Esophagus squamous epithelium (tissue), 5 donors: Measurements from ENCODE around the gene MKRN3. TPM values are rescaled to one million over a fixed set of nuclear protein-coding genes. Genes with fewer than 3 reads are reported as not detected.
"Not testable (repeated sequence)": the region's sequence is repeated elsewhere in the genome, so short reads cannot be mapped to it uniquely, and the experiment has no call there.

Experiments
- DNase-seq: peaks from one replicate; lab custom pipeline; 2025; lab: John Stamatoyannopoulos, UW
- H3K27ac ChIP-seq, 4 donors: fragments of 200-600 bp; sonication (generic); one replicate each; pipeline ENCODE4 v1.5.1; 2016 to 2019; ENCODE audit warnings: mild to moderate bottlenecking in 1 of 4
- H3K27me3 ChIP-seq, 4 donors: fragments of 200-600 bp; sonication (generic); 1 replicate in 3 of 4; 2 replicates in 1 of 4; pipeline versions ENCODE4 v1.5.1 to v1.6.0; 2017 to 2021; ENCODE audit warnings: antibody characterized with exemption in 1 of 4
- H3K36me3 ChIP-seq, 3 donors: fragments of 200-600 bp; sonication (generic); one replicate each; pipeline ENCODE4 v1.5.1; 2016 to 2019
- H3K4me1 ChIP-seq, 3 donors: fragments of 200-600 bp; sonication (generic); one replicate each; pipeline ENCODE4 v1.5.1; 2017 to 2019
- H3K4me3 ChIP-seq, 4 donors: fragments of 200-600 bp; sonication (generic); 1 replicate in 3 of 4; 2 replicates in 1 of 4; pipeline ENCODE4 v1.5.1; 2016 to 2019; ENCODE audit warnings: mild to moderate bottlenecking in 2 of 4, moderate library complexity in 1 of 4
- H3K9me3 ChIP-seq, 3 donors: fragments of 200-600 bp; sonication (generic); one replicate each; pipeline ENCODE4 v1.5.1; 2016 to 2019
- CTCF ChIP-seq, 6 experiments: fragments of 450-650 bp in 4 of 6; fragments of 200-600 bp in 2 of 6; sonication (generic) in 2 of 6; IDR thresholded peaks; one replicate each; pipeline ENCODE4 v1.5.1; 2016 to 2019; ENCODE audit warnings: antibody characterized with exemption in 6 of 6, mild to moderate bottlenecking in 4 of 6, moderate library complexity in 4 of 6
- POLR2A ChIP-seq, 4 donors: fragments of 450-650 bp; IDR thresholded peaks; one replicate each; pipeline ENCODE4 v1.6.1; 2017; ENCODE audit warnings: antibody characterized with exemption in 4 of 4, mild to moderate bottlenecking in 4 of 4, moderate library complexity in 3 of 4
- WGBS, 2 donors: methylation state at CpG; one replicate each; pipeline ENCODE4 v1.1.5; 2018; 5-methylcytosine and 5-hydroxymethylcytosine counted together
- intact Hi-C: fragments of 100-400 bp; cut with DNase I; formaldehyde crosslinking; loops from one replicate; pipeline ENCODE4 v1.15.0; 2022
- total RNA-seq, 4 donors: library from RNA; depleted of rRNA; stranded (reverse); fragments of >200 nt; gene quantifications; one replicate each; pipeline ENCODE4 v1.1.0, GENCODE V29; 2016
- donor health status: DM: yes; HTN: yes; CAD: no.

The MKRN3 gene
- total RNA-seq, 4 donors from 2014 or later, result 2.2 to 6.7 (median 4.1) TPM

- H3K4me1 ChIP-seq, result no peaks in the 10 kb centered on the region
- H3K9me3 ChIP-seq, result no peaks in the 10 kb centered on the region
- H3K36me3 ChIP-seq, result no peaks in the 10 kb centered on the region
- WGBS, 2 donors, result 74 to 76% methylated on average over 7 of the region's 7 CpGs
- no peak overlapping the region for H3K4me3 ChIP-seq
- H3K27ac ChIP-seq, result no peak overlapping the region
- DNase-seq, result no peak
- TF ChIP-seq POLR2A (IDR thresholded peaks at IDR 0.05) (no peak), CTCF (IDR thresholded peaks at IDR 0.05) (no peak)
- no peaks in the 10 kb centered on the region for H3K27me3 ChIP-seq
- intact Hi-C loops, result no loop called here
These were observed 28.8 kb downstream of the MKRN3 start for GRCh38 chr15:23594252-23594770.

- intact Hi-C loops, result no loop called here
- Histone ChIP-seq H3K9me3 (no peaks in the 10 kb centered on the region), H3K36me3 (no peaks in the 10 kb centered on the region), H3K27me3 (no peaks in the 10 kb centered on the region), H3K4me3 (no peak overlapping the region), H3K4me1 (no peaks in the 10 kb centered on the region), H3K27ac (no peak overlapping the region)
- DNase-seq, result no peak
- 44 to 55% methylated on average over 2 of the region's 2 CpGs for WGBS, 2 donors
- TF ChIP-seq POLR2A (IDR thresholded peaks at IDR 0.05), result no peak
- no peak for TF ChIP-seq CTCF (IDR thresholded peaks at IDR 0.05)
These were observed 29.9 kb downstream of the MKRN3 start for GRCh38 chr15:23595368-23595767.

- Histone ChIP-seq H3K27ac (no peak overlapping the region), H3K9me3 (no peaks in the 10 kb centered on the region), H3K27me3 (no peaks in the 10 kb centered on the region), H3K4me1 (no peaks in the 10 kb centered on the region), H3K36me3 (no peaks in the 10 kb centered on the region), H3K4me3 (no peak overlapping the region)
- intact Hi-C loops, result no loop called here
- no peak for TF ChIP-seq POLR2A (IDR thresholded peaks at IDR 0.05)
- no peak for TF ChIP-seq CTCF (IDR thresholded peaks at IDR 0.05)
- DNase-seq, result no peak
- 69 to 79% methylated on average over 5 of the region's 5 CpGs for WGBS, 2 donors
These were observed 31.3 kb downstream of the MKRN3 start for GRCh38 chr15:23596736-23597135.

GRCh38 chr15:23597278-23597677 is 31.8 kb downstream of the MKRN3 start:
- H3K27ac ChIP-seq, H3K9me3 ChIP-seq, H3K4me1 ChIP-seq, DNase-seq, H3K4me3 ChIP-seq, intact Hi-C loops, H3K36me3 ChIP-seq, H3K27me3 ChIP-seq: not testable (repeated sequence)
- 83 to 86% methylated on average over 5 to 12 of the region's 14 CpGs for WGBS, 2 donors

- H3K9me3 ChIP-seq, result no peaks in the 10 kb centered on the region
- intact Hi-C loops, result no loop called here
- no peaks in the 10 kb centered on the region for H3K27me3 ChIP-seq
- H3K36me3 ChIP-seq, result no peaks in the 10 kb centered on the region
- 68 to 89% methylated on average over 1 of the region's 1 CpG for WGBS, 2 donors
- no peak for DNase-seq
- H3K4me3 ChIP-seq, result no peak overlapping the region
- TF ChIP-seq CTCF (IDR thresholded peaks at IDR 0.05) (no peak), POLR2A (IDR thresholded peaks at IDR 0.05) (no peak)
- no peaks in the 10 kb centered on the region for H3K4me1 ChIP-seq
- no peak overlapping the region for H3K27ac ChIP-seq
These were observed 33.6 kb downstream of the MKRN3 start for GRCh38 chr15:23599053-23599452.

- Histone ChIP-seq H3K9me3 (no peaks in the 10 kb centered on the region), H3K27ac (no peak overlapping the region), H3K4me3 (no peak overlapping the region), H3K27me3 (no peaks in the 10 kb centered on the region), H3K36me3 (no peaks in the 10 kb centered on the region), H3K4me1 (no peaks in the 10 kb centered on the region)
- no peak for DNase-seq
- WGBS, 2 donors, result 91 to 94% methylated on average over 6 of the region's 6 CpGs
- intact Hi-C loops, result no loop called here
- TF ChIP-seq POLR2A (IDR thresholded peaks at IDR 0.05) (no peak), CTCF (IDR thresholded peaks at IDR 0.05) (no peak)
These were observed 36.6 kb downstream of the MKRN3 start for GRCh38 chr15:23602124-23602523.
